SK-N-SH (cell line): ENCODE data around the gene BCL11A. TPM values are rescaled to one million over a fixed set of nuclear protein-coding genes. Genes with fewer than 3 reads are reported as not detected.

ENCODE experiments used
- CTCF ChIA-PET: fragments of 300-600, 350-600 bp; formaldehyde crosslinking; extraction: SDS; loops from one replicate; lab custom pipeline; 2021; lab: Yijun Ruan, JAX
- POLR2A ChIA-PET: fragments of 350-600 bp; sonication (Branson Sonifier 250); formaldehyde crosslinking; extraction: SDS; loops from one replicate; lab custom pipeline; 2020; ENCODE audit warnings: antibody characterized with exemption, inconsistent platforms; lab: Yijun Ruan, JAX
- DNase-seq: peaks from one replicate; pipeline ENCODE4 v3.0.0; 2012
- H2AFZ ChIP-seq: fragments of 200-600 bp; sonication (generic); 2 replicates; pipeline ENCODE4 v1.8.1; 2016; ENCODE audit warnings: antibody characterized with exemption, mild to moderate bottlenecking, low read depth
- H3F3A ChIP-seq: fragments of 200-600 bp; sonication (generic); replicated peaks from 2 replicates; pipeline ENCODE3; 2016; ENCODE audit warnings: antibody characterized with exemption, mild to moderate bottlenecking; ENCODE audit not compliant: insufficient read depth
- H3K27ac ChIP-seq, 2 experiments: fragments of 200-500 bp in 1 of 2; fragments of 200-600 bp in 1 of 2; sonication (Bioruptor generic) in 1 of 2; sonication (generic), shearing (Covaris generic) in 1 of 2; 2 replicates each; pipeline versions ENCODE4 v1.5.1 to v1.6.1; 2014 to 2016; ENCODE audit warnings: low read depth in 2 of 2, inconsistent platforms in 1 of 2, low read length in 1 of 2, mild to moderate bottlenecking in 1 of 2, mixed read lengths in 1 of 2
- H3K27me3 ChIP-seq: fragments of 200-600 bp; sonication (generic), shearing (Covaris generic); 2 replicates; pipeline ENCODE4 v1.6.1; 2016; ENCODE audit warnings: mixed run types; ENCODE audit not compliant: insufficient read depth
- H3K36me3 ChIP-seq, 2 experiments: fragments of 200-500 bp in 1 of 2; fragments of 200-600 bp in 1 of 2; sonication (Bioruptor generic) in 1 of 2; sonication (generic) in 1 of 2; replicated peaks in 1 of 2; 2 replicates each; pipeline versions ENCODE3 to v1.5.1; 2014 to 2016; ENCODE audit warnings: low read length in 1 of 2, mild to moderate bottlenecking in 1 of 2; ENCODE audit not compliant: insufficient read depth in 2 of 2, control insufficient read depth in 1 of 2
- H3K4me1 ChIP-seq, 2 experiments: fragments of 200-500 bp in 1 of 2; fragments of 200-600 bp in 1 of 2; sonication (Bioruptor generic) in 1 of 2; sonication (generic), shearing (Covaris generic) in 1 of 2; 2 replicates each; pipeline versions ENCODE4 v1.5.1 to v1.6.1; 2014 to 2016; ENCODE audit warnings: low read depth in 1 of 2, low read length in 1 of 2, mixed run types in 1 of 2; ENCODE audit not compliant: insufficient read depth in 2 of 2, control insufficient read depth in 1 of 2
- H3K4me2 ChIP-seq: fragments of 200-600 bp; sonication (generic), shearing (Covaris generic); 2 replicates; pipeline ENCODE4 v1.6.1; 2017; ENCODE audit warnings: mixed run types
- H3K4me3 ChIP-seq, 2 experiments: fragments of 200-500 bp in 1 of 2; fragments of 200-600 bp in 1 of 2; sonication (Bioruptor generic) in 1 of 2; sonication (generic), shearing (Covaris generic) in 1 of 2; 2 replicates each; pipeline versions ENCODE4 v1.5.1 to v1.8.1; 2014 to 2016; ENCODE audit warnings: low read depth in 2 of 2, inconsistent platforms in 1 of 2, low read length in 1 of 2, mild to moderate bottlenecking in 1 of 2, mixed read lengths in 1 of 2, moderate library complexity in 1 of 2
- H3K79me2 ChIP-seq: fragments of 200-600 bp; sonication (generic); 2 replicates; pipeline ENCODE4 v1.8.1; 2017; ENCODE audit warnings: mild to moderate bottlenecking; ENCODE audit not compliant: insufficient read depth
- H3K9ac ChIP-seq: fragments of 200-600 bp; sonication (generic); 2 replicates; pipeline ENCODE4 v1.6.1; 2017; ENCODE audit warnings: mixed run types
- H3K9me2 ChIP-seq: fragments of 200-600 bp; sonication (generic); 2 replicates; pipeline ENCODE4 v1.6.1; 2017; ENCODE audit warnings: mixed run types
- H3K9me3 ChIP-seq: fragments of 200-600 bp; sonication (generic); 2 replicates; pipeline ENCODE4 v1.6.1; 2017; ENCODE audit warnings: mixed run types, mild to moderate bottlenecking, moderate library complexity
- H4K20me1 ChIP-seq: fragments of 200-600 bp; sonication (generic); 2 replicates; pipeline ENCODE4 v1.6.1; 2017; ENCODE audit warnings: mild to moderate bottlenecking, mixed run types; ENCODE audit not compliant: insufficient read depth
- EP300 ChIP-seq, 2 experiments: IDR thresholded peaks; 2 replicates each; pipeline versions ENCODE4 v1.4.0 to v1.6.1; 2012; ENCODE audit warnings: borderline replicate concordance in 1 of 2, low read depth in 1 of 2, low read length in 1 of 2
- EZH2phosphoT487 ChIP-seq: fragments of 200-600 bp; sonication (generic); IDR thresholded peaks from 2 replicates; pipeline ENCODE4 v1.6.1; 2017; ENCODE audit warnings: low read depth, mixed run types, mild to moderate bottlenecking, antibody characterized with exemption, moderate library complexity, borderline replicate concordance
- FOSL2 ChIP-seq: IDR thresholded peaks from 2 replicates; pipeline ENCODE4 v1.4.0; 2012; ENCODE audit warnings: low read depth, mild to moderate bottlenecking, moderate library complexity, borderline replicate concordance
- FOXJ3 ChIP-seq: sonication (generic); formaldehyde crosslinking; IDR thresholded peaks from 2 replicates; pipeline ENCODE4 v1.5.1; 2020; ENCODE audit warnings: mild to moderate bottlenecking, missing genetic modification reagents
- GATA2 ChIP-seq: sonication (generic); formaldehyde crosslinking; IDR thresholded peaks from 2 replicates; pipeline ENCODE4 v1.5.0; 2020; ENCODE audit warnings: mild to moderate bottlenecking, missing genetic modification reagents
- JUND ChIP-seq: IDR thresholded peaks from 2 replicates; pipeline ENCODE4 v1.4.0; 2012
- MEF2A ChIP-seq: IDR thresholded peaks from 2 replicates; pipeline ENCODE4 v1.4.0; 2012; ENCODE audit warnings: low read depth, borderline replicate concordance
- MXI1 ChIP-seq: IDR thresholded peaks from 2 replicates; pipeline ENCODE4 v1.6.1; 2012; ENCODE audit warnings: mild to moderate bottlenecking, low read depth, low read length, improper control_type of control experiment
- NFIC ChIP-seq: IDR thresholded peaks from 2 replicates; pipeline ENCODE4 v1.4.0; 2012; ENCODE audit warnings: borderline replicate concordance
- NRF1 ChIP-seq: IDR thresholded peaks from 2 replicates; pipeline ENCODE4 v1.6.1; 2012; ENCODE audit warnings: low read depth, mild to moderate bottlenecking, low read length
- POLR2AphosphoS5 ChIP-seq: IDR thresholded peaks from 2 replicates; pipeline ENCODE4 v1.6.1; 2012; ENCODE audit warnings: low read depth, low read length
- RAD21 ChIP-seq: IDR thresholded peaks from 2 replicates; pipeline ENCODE4 v1.6.1; 2012; ENCODE audit warnings: mild to moderate bottlenecking, low read length
- RCOR1 ChIP-seq: fragments of 150-350 bp; IDR thresholded peaks from 2 replicates; pipeline ENCODE4 v1.6.1; 2017; ENCODE audit warnings: antibody characterized with exemption, low read length
- TCF12 ChIP-seq: IDR thresholded peaks from 2 replicates; pipeline ENCODE4 v1.4.0; 2012
- USF1 ChIP-seq: IDR thresholded peaks from 2 replicates; pipeline ENCODE4 v1.4.0; 2012; ENCODE audit warnings: low read depth, borderline replicate concordance
- WGBS: methylation state at CpG from one replicate; pipeline ENCODE4 v1.1.6; 2017; ENCODE audit warnings: low lambda C conversion rate; 5-methylcytosine and 5-hydroxymethylcytosine counted together
- polyA plus RNA-seq, 3 experiments: library from polyadenylated mRNA; depleted of rRNA; stranded (reverse); fragments of >200 nt; gene quantifications; 2 replicates each; pipeline ENCODE4 v1.2.3, GENCODE V29; 2012
- TF ChIP-seq, protein P1 (sequence below): IDR thresholded peaks from 2 replicates; pipeline ENCODE4; 2012
- TF ChIP-seq, protein P2 (sequence below): IDR thresholded peaks from 2 replicates; pipeline ENCODE4 v1.4.0; 2012; ENCODE audit warnings: low read depth, borderline replicate concordance

Gene BCL11A
- polyA plus RNA-seq, 1 of the 3 experiments (the other 2 are of a cell fraction), result 1.9 TPM

- Histone ChIP-seq H2AFZ (peak overlapping the region; percentile 75), H3K9ac (peak overlapping the region; percentile 83), H3K4me3 (peak overlapping the region; percentile 6 to 37; a peak in 3 of 4 replicates), H3K79me2 (peaks cover 14% of the 10 kb centered on the region; the same call in 1 of the 2 replicates), H3K9me2 (no peaks in the 10 kb centered on the region), H3K27me3 (no peaks in the 10 kb centered on the region), H3F3A (peaks cover 25% of the 10 kb centered on the region), H3K36me3 (no peaks in the 10 kb centered on the region), H4K20me1 (no peaks in the 10 kb centered on the region), H3K4me1 (peaks cover 0 to 35% of the 10 kb centered on the region in 2 experiments; a peak in 3 of 4 replicates), H3K4me2 (peak overlapping the region; percentile 74), H3K27ac (peak overlapping the region; percentile 64 to 97; a peak in 3 of 4 replicates), H3K9me3 (no peaks in the 10 kb centered on the region)
- 14% methylated on average over 3 of the region's 3 CpGs for WGBS
- no peak for DNase-seq
- TF ChIP-seq MEF2A (peak; percentile 40; the same call in 1 of the 2 replicates), USF1 (no peak), FOSL2 (peak; percentile 17; the same call in 1 of the 2 replicates), POLR2AphosphoS5 (peak; percentile 32; the same call in 1 of the 2 replicates), JUND (peak; percentile 46; the same call in 1 of the 2 replicates), GATA2 (CRISPR knock-in tag) (no peak), EZH2phosphoT487 (no peak), TCF12 (peak; percentile 62), EP300 (IDR thresholded peaks at IDR 0.05; ENCODE audit: borderline replicate concordance in 1 of 2, low read depth in 1 of 2, low read length in 1 of 2) (peak in 1 of 2 experiments; percentile 45; a peak in 1 of 4 replicates), MXI1 (no peak), FOXJ3 (CRISPR knock-in tag) (no peak)
- TF ChIP-seq, protein P1, sequence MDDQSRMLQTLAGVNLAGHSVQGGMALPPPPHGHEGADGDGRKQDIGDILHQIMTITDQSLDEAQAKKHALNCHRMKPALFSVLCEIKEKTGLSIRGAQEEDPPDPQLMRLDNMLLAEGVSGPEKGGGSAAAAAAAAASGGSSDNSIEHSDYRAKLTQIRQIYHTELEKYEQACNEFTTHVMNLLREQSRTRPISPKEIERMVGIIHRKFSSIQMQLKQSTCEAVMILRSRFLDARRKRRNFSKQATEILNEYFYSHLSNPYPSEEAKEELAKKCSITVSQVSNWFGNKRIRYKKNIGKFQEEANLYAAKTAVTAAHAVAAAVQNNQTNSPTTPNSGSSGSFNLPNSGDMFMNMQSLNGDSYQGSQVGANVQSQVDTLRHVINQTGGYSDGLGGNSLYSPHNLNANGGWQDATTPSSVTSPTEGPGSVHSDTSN, result peak; percentile 84
- ChIA-PET POLR2A (no interaction called here), CTCF (interaction anchor here (1.2 kb wide), 1 partner anchor 67 kb away, joined by 3 read pairs; no protein-coding TSS in a partner anchor)
Measured at GRCh38 chr2:60483401-60483800, 70.1 kb downstream of the BCL11A start.

- Histone ChIP-seq H3K4me3 (no peak overlapping the region), H4K20me1 (no peaks in the 10 kb centered on the region), H3F3A (peaks cover 25% of the 10 kb centered on the region), H3K4me1 (peaks cover 0 to 35% of the 10 kb centered on the region in 2 experiments; a peak in 3 of 4 replicates), H3K79me2 (peaks cover 17% of the 10 kb centered on the region; the same call in 1 of the 2 replicates), H3K27ac (peak overlapping the region in 1 of 2 experiments; percentile 97; a peak in 2 of 4 replicates)
- 80% methylated on average over 6 of the region's 6 CpGs for WGBS
- CTCF ChIA-PET, result interaction anchor here (0.6 to 1.3 kb wide), 2 partner anchors 15 to 33 kb away, joined by 3 read pairs; no protein-coding TSS in a partner anchor
- POLR2A ChIA-PET, result no interaction called here
- no peak for TF ChIP-seq GATA2 (CRISPR knock-in tag)
- TF ChIP-seq MXI1, result no peak
- TF ChIP-seq, protein P2, sequence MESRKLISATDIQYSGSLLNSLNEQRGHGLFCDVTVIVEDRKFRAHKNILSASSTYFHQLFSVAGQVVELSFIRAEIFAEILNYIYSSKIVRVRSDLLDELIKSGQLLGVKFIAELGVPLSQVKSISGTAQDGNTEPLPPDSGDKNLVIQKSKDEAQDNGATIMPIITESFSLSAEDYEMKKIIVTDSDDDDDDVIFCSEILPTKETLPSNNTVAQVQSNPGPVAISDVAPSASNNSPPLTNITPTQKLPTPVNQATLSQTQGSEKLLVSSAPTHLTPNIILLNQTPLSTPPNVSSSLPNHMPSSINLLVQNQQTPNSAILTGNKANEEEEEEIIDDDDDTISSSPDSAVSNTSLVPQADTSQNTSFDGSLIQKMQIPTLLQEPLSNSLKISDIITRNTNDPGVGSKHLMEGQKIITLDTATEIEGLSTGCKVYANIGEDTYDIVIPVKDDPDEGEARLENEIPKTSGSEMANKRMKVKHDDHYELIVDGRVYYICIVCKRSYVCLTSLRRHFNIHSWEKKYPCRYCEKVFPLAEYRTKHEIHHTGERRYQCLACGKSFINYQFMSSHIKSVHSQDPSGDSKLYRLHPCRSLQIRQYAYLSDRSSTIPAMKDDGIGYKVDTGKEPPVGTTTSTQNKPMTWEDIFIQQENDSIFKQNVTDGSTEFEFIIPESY, result no peak
- no peak for TF ChIP-seq NFIC
- TF ChIP-seq RAD21, result no peak
- TF ChIP-seq USF1, result no peak
- no peak for TF ChIP-seq JUND
- no peak for TF ChIP-seq RCOR1
- TF ChIP-seq NRF1, result no peak
- no peak for TF ChIP-seq FOSL2
- TF ChIP-seq, all 33 proteins: peak for 0
- no peaks in the 10 kb centered on the region for H3K36me3 ChIP-seq
- DNase-seq, result no peak
- H3K9me3 ChIP-seq, result no peaks in the 10 kb centered on the region
- H3K27me3 ChIP-seq, result no peaks in the 10 kb centered on the region
- H3K9me2 ChIP-seq, result no peaks in the 10 kb centered on the region
- peak overlapping the region; percentile 74; the same call in 1 of the 2 replicates for H3K4me2 ChIP-seq
- H2AFZ ChIP-seq, result no peak overlapping the region
- no peak overlapping the region for H3K9ac ChIP-seq
Measured at GRCh38 chr2:60482222-60482621, 71.2 kb downstream of the BCL11A start.
